ENCODE data around the gene ITPR1.

Gene ITPR1

DNA sequence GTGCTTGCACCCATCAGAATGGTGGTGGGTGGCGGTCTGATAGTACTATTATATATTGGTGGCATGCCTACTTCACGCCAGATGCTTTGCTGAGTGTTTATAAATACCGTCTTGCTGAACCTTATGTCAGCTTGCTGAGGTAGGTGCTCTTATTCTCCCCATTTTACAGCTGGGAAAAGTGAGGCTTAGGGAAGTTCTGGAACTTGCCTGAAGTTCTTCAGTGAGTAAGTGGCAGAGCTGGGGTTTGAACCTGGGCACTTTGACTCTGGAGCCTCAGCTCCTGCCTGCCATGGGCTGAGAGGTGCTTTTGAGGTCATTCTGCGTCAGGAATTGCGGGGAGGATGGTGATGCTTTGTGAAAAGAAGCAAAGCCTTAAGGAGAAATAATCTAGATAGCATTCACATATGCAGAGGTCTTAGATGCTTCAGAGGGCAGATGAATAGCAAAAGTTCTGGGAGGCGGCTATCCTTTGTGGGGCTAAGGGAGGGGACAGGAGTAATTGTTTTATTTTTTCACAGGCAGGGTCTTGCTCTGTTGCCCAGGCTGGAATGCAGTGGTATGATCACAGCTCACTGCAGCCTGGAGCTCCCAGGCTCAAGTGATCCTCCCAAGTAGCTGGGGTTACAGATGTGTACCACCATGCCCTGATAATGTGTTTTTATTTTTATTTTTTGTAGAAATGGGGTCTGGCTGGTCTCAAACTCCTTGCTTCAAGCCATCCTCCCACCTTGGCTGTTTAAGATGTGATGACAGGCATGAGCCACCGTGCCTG lies 18.5 kb downstream of the ITPR1 start:
- DNase-seq, result no peak

GRCh38 chr3:4512895-4513616 lies 19.9 kb downstream of the ITPR1 start:
- DNase-seq, result no peak

GRCh38 chr3:4514321-4514720 lies 21.2 kb downstream of the ITPR1 start:
- no peak for DNase-seq

GRCh38 chr3:4514916-4515315 lies 21.8 kb downstream of the ITPR1 start:
- DNase-seq, result no peak

DNA sequence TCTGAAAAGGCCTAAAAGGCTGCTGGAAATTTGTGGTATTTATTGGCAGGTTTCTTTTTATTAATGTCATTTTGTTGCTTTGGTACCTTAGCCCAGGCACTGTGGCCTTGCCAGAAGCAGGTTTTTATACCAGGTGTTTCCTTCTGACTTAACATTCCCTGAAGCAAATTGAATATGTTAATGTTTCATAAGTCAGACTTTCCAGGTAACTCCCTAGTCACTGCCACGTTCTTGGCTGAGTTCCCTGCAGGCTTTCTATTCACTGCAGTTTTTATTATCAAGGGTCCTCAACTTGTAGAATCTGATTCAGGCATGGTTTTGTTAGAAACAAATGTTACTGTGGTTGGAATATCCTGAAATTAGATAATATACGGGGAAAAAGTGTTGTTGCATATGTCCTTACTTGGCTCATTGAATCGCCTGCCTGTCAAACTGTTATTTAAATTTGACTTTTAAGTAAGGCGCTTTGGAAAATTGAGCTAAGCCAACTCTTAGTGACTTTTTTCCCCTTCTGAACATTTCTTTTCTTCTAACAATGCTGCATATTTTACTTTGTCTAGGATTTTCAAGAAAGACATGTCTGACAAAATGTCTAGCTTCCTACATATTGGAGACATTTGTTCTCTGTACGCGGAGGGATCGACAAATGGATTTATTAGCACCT lies 22.9 kb downstream of the ITPR1 start:
- DNase-seq, result no peak

- DNase-seq, result no peak
Measured at GRCh38 chr3:4517093-4517492, 23.9 kb downstream of the ITPR1 start.

- no peak for DNase-seq
Measured at GRCh38 chr3:4517643-4518311, 24.6 kb downstream of the ITPR1 start.

GRCh38 chr3:4520033-4520816 lies 27.1 kb downstream of the ITPR1 start:
- no peak for DNase-seq

GRCh38 chr3:4522947-4523346 lies 29.8 kb downstream of the ITPR1 start:
- no peak for DNase-seq

GRCh38 chr3:4523710-4524698 lies 30.9 kb downstream of the ITPR1 start:
- DNase-seq, result no peak

- DNase-seq, result no peak
Measured at GRCh38 chr3:4525560-4526223, 32.5 kb downstream of the ITPR1 start.

GRCh38 chr3:4528320-4528719 lies 35.2 kb downstream of the ITPR1 start:
- DNase-seq, result no peak

- DNase-seq, result no peak
Measured at GRCh38 chr3:4528819-4529600, 35.9 kb downstream of the ITPR1 start.

DNA sequence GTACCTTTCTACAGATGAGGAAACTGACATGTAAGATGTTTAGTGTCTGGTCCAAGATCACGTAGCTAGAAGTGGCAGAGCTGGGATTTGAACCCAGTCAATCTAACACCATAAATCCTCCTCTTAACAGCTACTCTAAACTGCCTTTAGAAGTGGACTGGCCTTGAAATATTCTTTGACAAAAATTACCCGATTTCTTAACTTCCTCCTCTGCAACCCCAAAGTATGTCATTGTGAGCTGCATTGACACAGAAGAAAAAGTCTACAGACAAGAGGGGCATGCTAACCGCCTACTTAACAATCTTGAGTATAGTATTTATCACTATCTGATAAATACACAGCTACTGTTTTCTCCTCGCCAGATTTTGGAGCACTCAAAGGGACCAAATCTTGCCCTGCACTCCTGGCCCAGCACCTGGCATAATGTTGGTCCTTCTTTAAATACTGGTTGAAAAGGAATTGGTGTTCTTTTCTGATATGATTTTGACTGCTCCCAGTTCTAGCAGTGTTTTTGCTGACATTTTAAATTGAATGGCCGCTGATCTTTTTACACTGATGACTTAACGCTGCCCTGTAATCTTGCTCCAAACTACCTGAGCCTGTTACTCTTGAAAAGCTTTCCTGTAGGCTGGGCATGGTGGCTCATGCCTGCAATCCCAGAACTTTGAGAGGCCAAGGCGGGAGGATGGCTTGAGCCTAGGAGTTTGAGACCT lies 36.9 kb downstream of the ITPR1 start:
- DNase-seq, result no peak

- no peak for DNase-seq
Measured at GRCh38 chr3:4531478-4532025, 38.4 kb downstream of the ITPR1 start.

DNA sequence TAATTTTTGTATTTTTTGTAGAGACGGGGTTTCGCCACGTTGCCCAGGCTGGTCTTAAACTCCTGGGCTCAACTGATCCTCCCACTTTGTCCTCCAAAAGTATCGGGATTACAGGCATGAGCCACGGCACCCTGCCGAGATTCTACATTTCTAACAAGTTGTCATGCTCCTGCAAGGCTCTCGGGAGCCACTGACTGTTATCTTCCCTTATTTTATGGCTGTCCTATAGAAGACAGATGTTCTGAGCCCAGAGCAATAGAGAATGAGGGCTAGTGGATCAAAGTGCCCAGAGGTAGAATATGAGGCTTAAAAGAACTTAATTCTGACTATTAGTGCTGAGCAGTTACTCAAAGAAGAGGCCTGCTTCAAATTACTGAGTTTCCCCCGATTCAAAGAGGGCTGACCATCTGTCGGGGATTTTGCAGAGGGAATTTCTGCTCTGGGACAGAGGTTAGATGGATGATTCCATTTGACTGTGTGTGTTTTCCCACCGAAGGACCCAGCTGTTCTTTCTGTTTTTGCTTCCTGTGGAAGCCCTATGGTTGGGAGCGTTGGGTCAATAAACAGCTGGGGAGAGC lies 39.5 kb downstream of the ITPR1 start:
- DNase-seq, result peak; percentile 33

GRCh38 chr3:4533489-4534443 lies 40.6 kb downstream of the ITPR1 start:
- peak; percentile 28 for DNase-seq

Data from NCI-H2171 treated with DMSO at 0.1 percent for 48 hours (cell line).